H7 (cell line): ENCODE data around the gene RANBP17. TPM values are rescaled to one million over a fixed set of nuclear protein-coding genes. Genes with fewer than 3 reads are reported as not detected.
"Not testable (repeated sequence)": the region's sequence is repeated elsewhere in the genome, so short reads cannot be mapped to it uniquely, and the experiment has no call there.

Experiments
- DNase-seq: peaks from one replicate; pipeline ENCODE4 v3.0.0; 2012
- H3K27me3 ChIP-seq: 2 replicates; pipeline ENCODE4 v1.6.0; 2011; ENCODE audit warnings: mild to moderate bottlenecking, low read length; ENCODE audit not compliant: control insufficient read depth, insufficient read depth
- H3K36me3 ChIP-seq: replicated peaks from 2 replicates; pipeline ENCODE4 v1.5.1; 2011; ENCODE audit warnings: low read length; ENCODE audit not compliant: control insufficient read depth, insufficient read depth
- H3K4me3 ChIP-seq: 2 replicates; pipeline ENCODE4 v1.5.1; 2011; ENCODE audit warnings: low read depth, mild to moderate bottlenecking, control low read depth, low read length, moderate library complexity; ENCODE audit not compliant: insufficient read depth
- total RNA-seq: library from RNA; depleted of rRNA; stranded (reverse); fragments of >200 nt; shearing (Covaris generic); gene quantifications from 2 replicates; pipeline ENCODE4 v1.2.3, GENCODE V29; 2014

Gene RANBP17
- total RNA-seq, 1 experiment from 2014 or later, result 6.4 TPM

GRCh38 chr5:171152382-171152781 lies 290.6 kb downstream of the RANBP17 start:
- Histone ChIP-seq H3K4me3 (no peak overlapping the region), H3K36me3 (no peaks in the 10 kb centered on the region), H3K27me3 (no peaks in the 10 kb centered on the region)
- DNase-seq, result peak; percentile 10

GRCh38 chr5:171155621-171156020 lies 293.8 kb downstream of the RANBP17 start:
- DNase-seq, result no peak
- no peaks in the 10 kb centered on the region for H3K27me3 ChIP-seq
- H3K4me3 ChIP-seq, result no peak overlapping the region
- H3K36me3 ChIP-seq, result no peaks in the 10 kb centered on the region

GRCh38 chr5:171157276-171157675 lies 295.5 kb downstream of the RANBP17 start:
- Histone ChIP-seq H3K27me3 (no peaks in the 10 kb centered on the region), H3K4me3 (no peak overlapping the region), H3K36me3 (no peaks in the 10 kb centered on the region)
- no peak for DNase-seq

GRCh38 chr5:171157775-171158174 lies 296.0 kb downstream of the RANBP17 start:
- Histone ChIP-seq H3K36me3 (no peaks in the 10 kb centered on the region), H3K4me3 (no peak overlapping the region), H3K27me3 (no peaks in the 10 kb centered on the region)
- DNase-seq, result no peak

GRCh38 chr5:171158581-171158980 lies 296.8 kb downstream of the RANBP17 start:
- Histone ChIP-seq H3K4me3 (no peak overlapping the region), H3K36me3 (no peaks in the 10 kb centered on the region), H3K27me3 (no peaks in the 10 kb centered on the region)
- DNase-seq, result no peak

- H3K36me3 ChIP-seq, result no peaks in the 10 kb centered on the region
- no peak for DNase-seq
- no peaks in the 10 kb centered on the region for H3K27me3 ChIP-seq
- no peak overlapping the region for H3K4me3 ChIP-seq
These were observed 300.3 kb downstream of the RANBP17 start for GRCh38 chr5:171162165-171162564.

- H3K4me3 ChIP-seq, result no peak overlapping the region
- no peaks in the 10 kb centered on the region for H3K27me3 ChIP-seq
- DNase-seq, result peak; percentile 57
- H3K36me3 ChIP-seq, result no peaks in the 10 kb centered on the region
These were observed 300.8 kb downstream of the RANBP17 start for GRCh38 chr5:171162596-171162995.

- no peak for DNase-seq
- H3K4me3 ChIP-seq, result no peak overlapping the region
- no peaks in the 10 kb centered on the region for H3K36me3 ChIP-seq
- H3K27me3 ChIP-seq, result no peaks in the 10 kb centered on the region
These were observed 304.9 kb downstream of the RANBP17 start for GRCh38 chr5:171166766-171167165.

GRCh38 chr5:171168171-171168570 lies 306.4 kb downstream of the RANBP17 start:
- Histone ChIP-seq H3K36me3 (no peaks in the 10 kb centered on the region), H3K4me3 (no peak overlapping the region), H3K27me3 (no peaks in the 10 kb centered on the region)
- no peak for DNase-seq

GRCh38 chr5:171174960-171175359 lies 313.1 kb downstream of the RANBP17 start:
- H3K4me3 ChIP-seq, DNase-seq, H3K36me3 ChIP-seq, H3K27me3 ChIP-seq: not testable (repeated sequence)

- Histone ChIP-seq H3K36me3 (no peaks in the 10 kb centered on the region), H3K27me3 (no peaks in the 10 kb centered on the region), H3K4me3 (no peak overlapping the region)
- no peak for DNase-seq
These were observed 313.9 kb downstream of the RANBP17 start for GRCh38 chr5:171175746-171176145.

- not testable (repeated sequence) for H3K4me3 ChIP-seq, H3K36me3 ChIP-seq, H3K27me3 ChIP-seq, DNase-seq
These were observed 316.4 kb downstream of the RANBP17 start for GRCh38 chr5:171178190-171178589.

- no peaks in the 10 kb centered on the region for H3K36me3 ChIP-seq
- no peaks in the 10 kb centered on the region for H3K27me3 ChIP-seq
- DNase-seq, result no peak
- no peak overlapping the region for H3K4me3 ChIP-seq
These were observed 326.2 kb downstream of the RANBP17 start for GRCh38 chr5:171188016-171188415.

- Histone ChIP-seq H3K27me3 (no peaks in the 10 kb centered on the region), H3K4me3 (no peak overlapping the region), H3K36me3 (no peaks in the 10 kb centered on the region)
- no peak for DNase-seq
These were observed 327.6 kb downstream of the RANBP17 start for GRCh38 chr5:171189442-171189841.

GRCh38 chr5:171192111-171192510 lies 330.3 kb downstream of the RANBP17 start:
- no peak for DNase-seq
- H3K27me3 ChIP-seq, result no peaks in the 10 kb centered on the region
- no peak overlapping the region for H3K4me3 ChIP-seq
- no peaks in the 10 kb centered on the region for H3K36me3 ChIP-seq

GRCh38 chr5:171201310-171201709 lies 339.5 kb downstream of the RANBP17 start:
- no peak for DNase-seq
- H3K27me3 ChIP-seq, result no peaks in the 10 kb centered on the region

More at GRCh38 chr5:171201310-171201709, 339.5 kb downstream of the RANBP17 start:
- Histone ChIP-seq H3K4me3 (no peak overlapping the region), H3K36me3 (no peaks in the 10 kb centered on the region)
